ENCODE results near the gene KRTAP21-2. TPM values are rescaled to one million over a fixed set of nuclear protein-coding genes. Genes with fewer than 3 reads are reported as not detected.

Gene KRTAP21-2
- polyA plus RNA-seq, 2 of the 4 experiments (the other 2 are of a cell fraction) = not detected

GRCh38 chr21:30707409-30707808 lies 39.6 kb downstream of the KRTAP21-2 start:
- no peak for ATAC-seq
- CTCF ChIA-PET = no interaction called here
- H3K4me1 ChIP-seq = no peaks in the 10 kb centered on the region

More at GRCh38 chr21:30707409-30707808, 39.6 kb downstream of the KRTAP21-2 start:
- H3K27ac ChIP-seq = no peak overlapping the region
- no peak overlapping the region for H3K4me3 ChIP-seq
- POLR2A ChIA-PET = no interaction called here
- H3K9me3 ChIP-seq = no peaks in the 10 kb centered on the region
- TF ChIP-seq BHLHE40 (IDR thresholded peaks at IDR 0.05; ENCODE audit: low read depth, low read length) (no peak), RFX5 (IDR thresholded peaks at IDR 0.05) (no peak), RCOR1 (IDR thresholded peaks at IDR 0.05; ENCODE audit: low read depth, low read length) (no peak)
- TF ChIP-seq, protein P1, sequence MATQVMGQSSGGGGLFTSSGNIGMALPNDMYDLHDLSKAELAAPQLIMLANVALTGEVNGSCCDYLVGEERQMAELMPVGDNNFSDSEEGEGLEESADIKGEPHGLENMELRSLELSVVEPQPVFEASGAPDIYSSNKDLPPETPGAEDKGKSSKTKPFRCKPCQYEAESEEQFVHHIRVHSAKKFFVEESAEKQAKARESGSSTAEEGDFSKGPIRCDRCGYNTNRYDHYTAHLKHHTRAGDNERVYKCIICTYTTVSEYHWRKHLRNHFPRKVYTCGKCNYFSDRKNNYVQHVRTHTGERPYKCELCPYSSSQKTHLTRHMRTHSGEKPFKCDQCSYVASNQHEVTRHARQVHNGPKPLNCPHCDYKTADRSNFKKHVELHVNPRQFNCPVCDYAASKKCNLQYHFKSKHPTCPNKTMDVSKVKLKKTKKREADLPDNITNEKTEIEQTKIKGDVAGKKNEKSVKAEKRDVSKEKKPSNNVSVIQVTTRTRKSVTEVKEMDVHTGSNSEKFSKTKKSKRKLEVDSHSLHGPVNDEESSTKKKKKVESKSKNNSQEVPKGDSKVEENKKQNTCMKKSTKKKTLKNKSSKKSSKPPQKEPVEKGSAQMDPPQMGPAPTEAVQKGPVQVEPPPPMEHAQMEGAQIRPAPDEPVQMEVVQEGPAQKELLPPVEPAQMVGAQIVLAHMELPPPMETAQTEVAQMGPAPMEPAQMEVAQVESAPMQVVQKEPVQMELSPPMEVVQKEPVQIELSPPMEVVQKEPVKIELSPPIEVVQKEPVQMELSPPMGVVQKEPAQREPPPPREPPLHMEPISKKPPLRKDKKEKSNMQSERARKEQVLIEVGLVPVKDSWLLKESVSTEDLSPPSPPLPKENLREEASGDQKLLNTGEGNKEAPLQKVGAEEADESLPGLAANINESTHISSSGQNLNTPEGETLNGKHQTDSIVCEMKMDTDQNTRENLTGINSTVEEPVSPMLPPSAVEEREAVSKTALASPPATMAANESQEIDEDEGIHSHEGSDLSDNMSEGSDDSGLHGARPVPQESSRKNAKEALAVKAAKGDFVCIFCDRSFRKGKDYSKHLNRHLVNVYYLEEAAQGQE (IDR thresholded peaks at IDR 0.05) = no peak
- DNase-seq (ENCODE audit: low read depth in 1 of 2, low spot score in 1 of 2) (no peak), FAIRE-seq (no peak)
- H3K4me2 ChIP-seq = no peak overlapping the region

Small RNA genes lying within 50 kb of the gene (small RNA-seq; reads per million reads assigned to genes)
- gene AP000244.1 (0 reads per million in 6 experiments), gene KRTAP21-3 (0 reads per million in 6 experiments)

Other genes with a start within 250 kb of the KRTAP21-2 start
- gene KRTAP19-5, start 245.1 kb downstream of the KRTAP21-2 start, polyA plus RNA-seq (2011; rRNA removed) = not detected in 2 replicates
- gene KRTAP19-5, start 245.1 kb downstream of the KRTAP21-2 start, polyA plus RNA-seq (2017; fragmentation: RNase III; extraction: RNeasy Plus Mini Kit Qiagen cat#74134 plus additional on column Dnase treatment) = not detected in 3 replicates
- not detected in 2 replicates for gene KRTAP19-6, start 205.4 kb downstream of the KRTAP21-2 start, polyA plus RNA-seq (2011; rRNA removed)
- gene KRTAP19-6, start 205.4 kb downstream of the KRTAP21-2 start, polyA plus RNA-seq (2017; fragmentation: RNase III; extraction: RNeasy Plus Mini Kit Qiagen cat#74134 plus additional on column Dnase treatment) = not detected in 3 replicates
- gene KRTAP19-7, start 185.9 kb downstream of the KRTAP21-2 start, polyA plus RNA-seq (2011; rRNA removed) = not detected in 2 replicates
- not detected in 3 replicates for gene KRTAP19-7, start 185.9 kb downstream of the KRTAP21-2 start, polyA plus RNA-seq (2017; fragmentation: RNase III; extraction: RNeasy Plus Mini Kit Qiagen cat#74134 plus additional on column Dnase treatment)
- not detected in 2 replicates for gene KRTAP22-2, start 156.9 kb downstream of the KRTAP21-2 start, polyA plus RNA-seq (2011; rRNA removed)
- gene KRTAP22-2, start 156.9 kb downstream of the KRTAP21-2 start, polyA plus RNA-seq (2017; fragmentation: RNase III; extraction: RNeasy Plus Mini Kit Qiagen cat#74134 plus additional on column Dnase treatment) = not detected in 3 replicates
- not detected in 2 replicates for gene KRTAP6-3, start 154.8 kb downstream of the KRTAP21-2 start, polyA plus RNA-seq (2011; rRNA removed)
- gene KRTAP6-3, start 154.8 kb downstream of the KRTAP21-2 start, polyA plus RNA-seq (2017; fragmentation: RNase III; extraction: RNeasy Plus Mini Kit Qiagen cat#74134 plus additional on column Dnase treatment) = not detected in 3 replicates
- not detected in 2 replicates for gene KRTAP6-2, start 148.4 kb downstream of the KRTAP21-2 start, polyA plus RNA-seq (2011; rRNA removed)
- not detected in 3 replicates for gene KRTAP6-2, start 148.4 kb downstream of the KRTAP21-2 start, polyA plus RNA-seq (2017; fragmentation: RNase III; extraction: RNeasy Plus Mini Kit Qiagen cat#74134 plus additional on column Dnase treatment)
- gene KRTAP22-1, start 146.2 kb downstream of the KRTAP21-2 start, polyA plus RNA-seq (2011; rRNA removed) = not detected in 2 replicates
- not detected in 3 replicates for gene KRTAP22-1, start 146.2 kb downstream of the KRTAP21-2 start, polyA plus RNA-seq (2017; fragmentation: RNase III; extraction: RNeasy Plus Mini Kit Qiagen cat#74134 plus additional on column Dnase treatment)
- gene KRTAP6-1, start 133.3 kb downstream of the KRTAP21-2 start, polyA plus RNA-seq (2011; rRNA removed) = not detected in 2 replicates
- gene KRTAP6-1, start 133.3 kb downstream of the KRTAP21-2 start, polyA plus RNA-seq (2017; fragmentation: RNase III; extraction: RNeasy Plus Mini Kit Qiagen cat#74134 plus additional on column Dnase treatment) = not detected in 3 replicates
- gene KRTAP20-1, start 130.8 kb downstream of the KRTAP21-2 start, polyA plus RNA-seq (2011; rRNA removed) = not detected in 2 replicates
- not detected in 3 replicates for gene KRTAP20-1, start 130.8 kb downstream of the KRTAP21-2 start, polyA plus RNA-seq (2017; fragmentation: RNase III; extraction: RNeasy Plus Mini Kit Qiagen cat#74134 plus additional on column Dnase treatment)
- not detected in 2 replicates for gene KRTAP20-4, start 126.6 kb downstream of the KRTAP21-2 start, polyA plus RNA-seq (2011; rRNA removed)
- gene KRTAP20-4, start 126.6 kb downstream of the KRTAP21-2 start, polyA plus RNA-seq (2017; fragmentation: RNase III; extraction: RNeasy Plus Mini Kit Qiagen cat#74134 plus additional on column Dnase treatment) = not detected in 3 replicates
- gene KRTAP20-2, start 112.1 kb downstream of the KRTAP21-2 start, polyA plus RNA-seq (2011; rRNA removed) = not detected in 2 replicates
- not detected in 3 replicates for gene KRTAP20-2, start 112.1 kb downstream of the KRTAP21-2 start, polyA plus RNA-seq (2017; fragmentation: RNase III; extraction: RNeasy Plus Mini Kit Qiagen cat#74134 plus additional on column Dnase treatment)
- not detected in 2 replicates for gene KRTAP20-3, start 104.4 kb downstream of the KRTAP21-2 start, polyA plus RNA-seq (2011; rRNA removed)
- not detected in 3 replicates for gene KRTAP20-3, start 104.4 kb downstream of the KRTAP21-2 start, polyA plus RNA-seq (2017; fragmentation: RNase III; extraction: RNeasy Plus Mini Kit Qiagen cat#74134 plus additional on column Dnase treatment)
- not detected in 2 replicates for gene KRTAP21-3, start 28.5 kb downstream of the KRTAP21-2 start, polyA plus RNA-seq (2011; rRNA removed)
- not detected in 3 replicates for gene KRTAP21-3, start 28.5 kb downstream of the KRTAP21-2 start, polyA plus RNA-seq (2017; fragmentation: RNase III; extraction: RNeasy Plus Mini Kit Qiagen cat#74134 plus additional on column Dnase treatment)
- gene KRTAP21-1, start 8.2 kb upstream of the KRTAP21-2 start, polyA plus RNA-seq (2011; rRNA removed) = not detected in 2 replicates
- gene KRTAP21-1, start 8.2 kb upstream of the KRTAP21-2 start, polyA plus RNA-seq (2017; fragmentation: RNase III; extraction: RNeasy Plus Mini Kit Qiagen cat#74134 plus additional on column Dnase treatment) = not detected in 3 replicates
- gene KRTAP8-1, start 66.0 kb upstream of the KRTAP21-2 start, polyA plus RNA-seq (2011; rRNA removed) = not detected in 2 replicates
- gene KRTAP8-1, start 66.0 kb upstream of the KRTAP21-2 start, polyA plus RNA-seq (2017; fragmentation: RNase III; extraction: RNeasy Plus Mini Kit Qiagen cat#74134 plus additional on column Dnase treatment) = not detected in 3 replicates
- not detected in 2 replicates for gene KRTAP7-1, start 82.5 kb upstream of the KRTAP21-2 start, polyA plus RNA-seq (2011; rRNA removed)
- not detected in 3 replicates for gene KRTAP7-1, start 82.5 kb upstream of the KRTAP21-2 start, polyA plus RNA-seq (2017; fragmentation: RNase III; extraction: RNeasy Plus Mini Kit Qiagen cat#74134 plus additional on column Dnase treatment)
- gene KRTAP11-1, start 134.3 kb upstream of the KRTAP21-2 start, polyA plus RNA-seq (2011; rRNA removed) = not detected in 2 replicates
- not detected in 3 replicates for gene KRTAP11-1, start 134.3 kb upstream of the KRTAP21-2 start, polyA plus RNA-seq (2017; fragmentation: RNase III; extraction: RNeasy Plus Mini Kit Qiagen cat#74134 plus additional on column Dnase treatment)

Measured in A549 (cell line).